Karpas-422 (cell line): ENCODE results near the gene ITPR1. TPM values are rescaled to one million over a fixed set of nuclear protein-coding genes. Genes with fewer than 3 reads are reported as not detected.
"Not testable (repeated sequence)": the region's sequence is repeated elsewhere in the genome, so short reads cannot be mapped to it uniquely, and the experiment has no call there.

Source experiments
- DNase-seq: peaks from one replicate; pipeline ENCODE4 v3.0.0-alpha.2; 2015
- H2AFZ ChIP-seq: fragments of 200-600 bp; sonication (generic); 2 replicates; pipeline ENCODE4 v1.6.1; 2014; ENCODE audit warnings: antibody characterized with exemption, low read length, mixed read lengths
- H3K27ac ChIP-seq: fragments of 200-600 bp; sonication (generic); 2 replicates; pipeline ENCODE4 v1.5.1; 2014; ENCODE audit warnings: mild to moderate bottlenecking, low read length, moderate library complexity
- H3K27me3 ChIP-seq: fragments of 200-600 bp; sonication (generic); 2 replicates; pipeline ENCODE4 v1.6.1; 2014; ENCODE audit warnings: low read length, mixed read lengths
- H3K36me3 ChIP-seq: fragments of 200-600 bp; sonication (generic); 2 replicates; pipeline ENCODE4 v1.6.1; 2014; ENCODE audit warnings: low read length, mixed read lengths; ENCODE audit not compliant: insufficient read depth
- H3K4me1 ChIP-seq: fragments of 200-600 bp; sonication (generic); 2 replicates; pipeline ENCODE4 v1.6.1; 2014; ENCODE audit warnings: mild to moderate bottlenecking, low read length, mixed read lengths
- H3K4me2 ChIP-seq: fragments of 200-600 bp; sonication (generic); 2 replicates; pipeline ENCODE4 v1.6.1; 2014; ENCODE audit warnings: low read length, low read depth, mild to moderate bottlenecking; ENCODE audit not compliant: poor library complexity, severe bottlenecking
- H3K4me3 ChIP-seq: fragments of 200-600 bp; sonication (generic); 2 replicates; pipeline ENCODE4 v1.5.1; 2014; ENCODE audit warnings: mild to moderate bottlenecking, antibody characterized with exemption, low read length, mixed read lengths
- H3K79me2 ChIP-seq: fragments of 200-600 bp; sonication (generic); 2 replicates; pipeline ENCODE4 v1.6.1; 2014; ENCODE audit warnings: mild to moderate bottlenecking, low read length, mixed read lengths
- H3K9ac ChIP-seq: fragments of 200-600 bp; sonication (generic); 2 replicates; pipeline ENCODE4 v1.6.0; 2014; ENCODE audit warnings: low read length
- H3K9me2 ChIP-seq: fragments of 200-600 bp; sonication (generic), shearing (Covaris generic); replicated peaks from 2 replicates; pipeline ENCODE4 v1.6.0; 2014; ENCODE audit warnings: mild to moderate bottlenecking, low read length, moderate library complexity; ENCODE audit not compliant: insufficient read depth
- H3K9me3 ChIP-seq: fragments of 300-700, 200-600 bp; sonication (generic); 2 replicates; pipeline ENCODE4 v1.6.1; 2014; ENCODE audit warnings: low read length, mixed read lengths
- H4K20me1 ChIP-seq: fragments of 200-600 bp; sonication (generic); 2 replicates; pipeline ENCODE4 v1.6.1; 2014; ENCODE audit warnings: mild to moderate bottlenecking, antibody characterized with exemption, low read length, low read depth; ENCODE audit not compliant: insufficient read depth
- total RNA-seq: library from RNA; depleted of rRNA; stranded (reverse); fragments of >200 nt; shearing (Covaris generic); gene quantifications from 2 replicates; pipeline ENCODE4 v1.2.3, GENCODE V29; 2014; ENCODE audit warnings: low replicate concordance; rRNA removed

ITPR1 gene
- 18.2 and 22.2 TPM in 2 replicates for total RNA-seq

- H3K9ac ChIP-seq, result peak within 1 kb of the TSS; percentile 76
- no peaks in the 10 kb centered on the region for H3K27me3 ChIP-seq
- no peaks in the 10 kb centered on the region for H3K36me3 ChIP-seq
- H3K9me2 ChIP-seq, result no peaks in the 10 kb centered on the region
- no peaks in the 10 kb centered on the region for H3K79me2 ChIP-seq
- peak within 1 kb of the TSS; percentile 94 for H3K4me2 ChIP-seq
- no peaks in the 10 kb centered on the region for H3K9me3 ChIP-seq
- H4K20me1 ChIP-seq, result no peaks in the 10 kb centered on the region
- peaks cover 33% of the 10 kb centered on the region for H3K4me1 ChIP-seq
- H2AFZ ChIP-seq, result peak within 1 kb of the TSS; percentile 97
- no peak within 1 kb of the TSS for H3K27ac ChIP-seq
- H3K4me3 ChIP-seq, result peak within 1 kb of the TSS; percentile 84
- peak; percentile 99 for DNase-seq
These were observed at the start of gene ITPR1 for GRCh38 chr3:4493014-4493940. TSS of gene ITPR1 (plus strand) at chr3:4493348. CDS start at chr3:4516492, 23,144 bp downstream.

DNA sequence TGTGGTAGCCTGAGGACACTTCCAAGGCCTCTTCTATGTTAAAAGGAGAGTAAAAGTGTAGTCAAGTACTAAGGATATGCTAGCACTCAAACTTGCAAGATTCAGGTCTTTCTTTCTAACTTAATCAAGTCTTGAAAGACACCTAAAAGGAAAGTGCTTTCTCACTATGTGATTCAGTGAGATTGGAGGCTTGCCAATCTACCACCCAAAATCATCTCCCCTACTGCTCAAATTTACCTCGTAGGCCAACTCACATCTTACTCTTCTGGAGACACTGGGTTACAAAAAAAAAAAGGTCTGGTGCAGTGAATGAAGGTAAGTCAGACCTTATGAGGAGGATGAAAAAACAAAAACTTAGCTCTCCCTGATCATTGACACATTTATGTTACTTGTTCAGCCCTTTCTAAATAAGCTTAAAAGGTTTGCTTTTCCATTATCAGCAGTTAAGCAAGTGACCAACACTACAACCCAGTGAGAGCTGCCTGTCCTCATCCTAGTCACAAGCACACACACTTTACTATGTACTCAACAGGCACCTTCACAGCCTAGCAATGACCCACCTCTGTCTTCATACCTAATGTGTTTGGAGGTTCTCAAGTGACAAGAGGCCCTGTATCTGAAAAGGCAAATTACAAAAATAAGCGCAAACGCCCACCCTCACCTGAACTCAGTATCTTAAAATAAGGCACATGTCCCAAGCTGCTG lies 45.7 kb upstream of the ITPR1 start:
- Histone ChIP-seq H3K9me2 (no peaks in the 10 kb centered on the region), H3K9me3 (no peaks in the 10 kb centered on the region), H3K4me1 (peaks cover 12% of the 10 kb centered on the region), H3K79me2 (no peaks in the 10 kb centered on the region), H3K9ac (no peak overlapping the region), H3K36me3 (no peaks in the 10 kb centered on the region), H3K4me2 (no peak overlapping the region), H2AFZ (no peak overlapping the region), H3K27ac (peak overlapping the region; percentile 49; the same call in 1 of the 2 replicates), H4K20me1 (no peaks in the 10 kb centered on the region), H3K27me3 (no peaks in the 10 kb centered on the region), H3K4me3 (no peak overlapping the region)
- DNase-seq, result no peak

DNA sequence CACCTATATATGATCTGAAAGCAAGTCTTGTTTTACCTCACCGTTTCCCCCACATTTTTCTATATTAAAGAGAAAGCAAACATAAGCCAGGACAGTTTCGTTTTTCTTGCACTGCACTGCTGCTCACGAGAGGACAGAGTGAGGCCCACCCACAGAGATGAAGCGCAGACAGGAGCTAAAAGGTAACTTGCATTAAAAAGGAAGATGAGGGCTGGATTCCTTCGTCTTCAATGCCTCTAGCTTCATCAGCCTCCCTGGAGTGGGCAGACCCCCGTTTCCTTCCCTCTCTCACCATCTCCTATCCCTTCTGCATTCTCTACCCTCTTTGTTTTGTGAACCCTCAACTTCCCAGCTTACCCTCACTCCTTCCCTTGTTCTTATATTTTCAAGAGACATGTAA lies 45.0 kb upstream of the ITPR1 start:
- no peaks in the 10 kb centered on the region for H3K36me3 ChIP-seq

DNA sequence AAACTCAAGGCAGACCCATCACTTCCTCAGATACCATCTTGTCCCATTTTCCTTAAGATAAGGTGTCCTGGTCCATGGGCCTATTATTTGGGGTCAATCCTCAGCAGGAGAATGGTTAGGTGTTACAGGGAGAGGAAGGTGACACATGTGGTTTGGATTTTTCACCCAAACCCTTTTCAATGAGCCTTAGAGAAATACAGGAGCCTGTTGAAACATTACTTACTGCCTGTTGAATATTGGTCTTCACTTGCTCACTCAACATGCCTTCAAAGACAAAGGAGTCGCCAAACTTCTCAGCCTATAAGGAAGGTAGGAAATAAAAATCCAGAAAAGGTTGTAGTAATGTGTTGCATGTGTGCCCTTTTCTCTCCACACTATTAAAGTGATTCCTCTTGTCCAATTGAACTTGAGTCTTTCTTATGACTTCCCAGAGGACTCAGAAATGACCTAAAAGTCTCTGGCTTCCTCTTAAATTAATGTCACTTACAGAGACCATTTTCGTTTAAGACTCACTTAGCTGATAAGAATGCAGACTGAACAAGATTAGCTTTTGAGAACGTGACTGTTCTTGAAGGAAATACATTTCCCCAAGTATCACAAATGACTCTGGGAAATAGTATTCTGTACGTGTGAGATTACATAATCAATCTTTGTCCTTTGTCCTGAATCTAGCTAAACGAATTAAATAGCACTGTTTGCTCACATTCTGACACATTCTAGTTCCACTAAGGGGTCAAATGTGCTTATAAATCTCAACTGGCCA lies 43.9 kb upstream of the ITPR1 start:
- no peak for DNase-seq
- peaks cover 17% of the 10 kb centered on the region for H3K4me1 ChIP-seq
- no peaks in the 10 kb centered on the region for H3K9me2 ChIP-seq
- H3K36me3 ChIP-seq, result no peaks in the 10 kb centered on the region
- no peaks in the 10 kb centered on the region for H3K27me3 ChIP-seq
- H3K79me2 ChIP-seq, result no peaks in the 10 kb centered on the region
- H3K27ac ChIP-seq, result no peak overlapping the region
- H3K4me3 ChIP-seq, result no peak overlapping the region
- H3K9ac ChIP-seq, result no peak overlapping the region
- no peaks in the 10 kb centered on the region for H4K20me1 ChIP-seq
- no peak overlapping the region for H3K4me2 ChIP-seq
- no peaks in the 10 kb centered on the region for H3K9me3 ChIP-seq
- H2AFZ ChIP-seq, result no peak overlapping the region

More for the DNA sequence above, 45.0 kb upstream of the ITPR1 start:
- Histone ChIP-seq H4K20me1 (no peaks in the 10 kb centered on the region), H3K9ac (no peak overlapping the region), H3K27me3 (no peaks in the 10 kb centered on the region), H3K27ac (no peak overlapping the region), H3K9me3 (no peaks in the 10 kb centered on the region), H2AFZ (no peak overlapping the region), H3K4me2 (no peak overlapping the region), H3K4me3 (no peak overlapping the region), H3K9me2 (no peaks in the 10 kb centered on the region), H3K4me1 (peaks cover 12% of the 10 kb centered on the region), H3K79me2 (no peaks in the 10 kb centered on the region)
- DNase-seq, result no peak

GRCh38 chr3:4454142-4454541 lies 39.0 kb upstream of the ITPR1 start:
- DNase-seq, result no peak
- Histone ChIP-seq H3K9ac (no peak overlapping the region), H3K36me3 (no peaks in the 10 kb centered on the region), H2AFZ (no peak overlapping the region), H3K4me1 (peaks cover 10% of the 10 kb centered on the region), H3K9me2 (no peaks in the 10 kb centered on the region), H3K4me3 (no peak overlapping the region), H4K20me1 (no peaks in the 10 kb centered on the region), H3K4me2 (no peak overlapping the region), H3K27me3 (no peaks in the 10 kb centered on the region), H3K79me2 (no peaks in the 10 kb centered on the region), H3K9me3 (peaks cover 3% of the 10 kb centered on the region; the same call in 1 of the 2 replicates), H3K27ac (no peak overlapping the region)

DNA sequence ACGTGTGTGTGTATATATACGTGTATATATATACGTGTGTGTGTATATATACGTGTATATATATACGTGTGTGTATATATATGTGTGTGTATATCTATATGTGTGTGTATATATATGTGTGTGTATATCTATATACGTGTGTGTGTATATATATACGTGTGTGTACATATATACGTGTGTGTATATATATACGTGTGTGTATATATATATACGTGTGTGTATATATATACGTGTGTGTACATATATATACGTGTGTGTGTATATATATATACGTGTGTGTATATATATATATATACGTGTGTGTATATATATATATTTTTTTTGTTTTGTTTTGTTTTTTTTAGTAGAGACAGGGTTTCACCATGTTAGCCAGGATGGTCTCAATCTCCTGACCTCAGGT lies 36.4 kb upstream of the ITPR1 start:
- H3K36me3 ChIP-seq, DNase-seq, H2AFZ ChIP-seq, H3K79me2 ChIP-seq, H3K9me2 ChIP-seq, H3K9me3 ChIP-seq, H4K20me1 ChIP-seq, H3K4me1 ChIP-seq, H3K4me3 ChIP-seq, H3K9ac ChIP-seq, H3K4me2 ChIP-seq, H3K27me3 ChIP-seq, H3K27ac ChIP-seq: not testable (repeated sequence)

GRCh38 chr3:4458961-4459360 lies 34.2 kb upstream of the ITPR1 start:
- no peak overlapping the region for H3K4me3 ChIP-seq
- H3K27ac ChIP-seq, result no peak overlapping the region
- no peaks in the 10 kb centered on the region for H4K20me1 ChIP-seq
- H2AFZ ChIP-seq, result no peak overlapping the region
- H3K36me3 ChIP-seq, result no peaks in the 10 kb centered on the region
- no peaks in the 10 kb centered on the region for H3K79me2 ChIP-seq
- no peak overlapping the region for H3K4me2 ChIP-seq
- H3K9me3 ChIP-seq, result peaks cover 3% of the 10 kb centered on the region; the same call in 1 of the 2 replicates
- peaks cover 7% of the 10 kb centered on the region for H3K4me1 ChIP-seq
- H3K9me2 ChIP-seq, result no peaks in the 10 kb centered on the region
- no peak for DNase-seq
- H3K9ac ChIP-seq, result no peak overlapping the region
- H3K27me3 ChIP-seq, result no peaks in the 10 kb centered on the region
